GM21367 (cell line): Measurements from ENCODE around the gene ODAD3.
A peak's percentile ranks its signal among the peaks of the same experiment; 100 is the strongest.

Source experiments
- ATAC-seq: cut with Tn5 transposase; IDR thresholded peaks from one replicate; pipeline ENCODE4 v1.9.1; 2021; ENCODE audit not compliant: unreplicated experiment

Gene ODAD3

GRCh38 chr19:11377756-11378155 lies 57.2 kb downstream of the ODAD3 start:
- ATAC-seq: no peak

- no peak for ATAC-seq
Measured at GRCh38 chr19:11377237-11377636, 57.7 kb downstream of the ODAD3 start.

GRCh38 chr19:11375143-11375948 lies 59.6 kb downstream of the ODAD3 start:
- ATAC-seq: no peak

DNA sequence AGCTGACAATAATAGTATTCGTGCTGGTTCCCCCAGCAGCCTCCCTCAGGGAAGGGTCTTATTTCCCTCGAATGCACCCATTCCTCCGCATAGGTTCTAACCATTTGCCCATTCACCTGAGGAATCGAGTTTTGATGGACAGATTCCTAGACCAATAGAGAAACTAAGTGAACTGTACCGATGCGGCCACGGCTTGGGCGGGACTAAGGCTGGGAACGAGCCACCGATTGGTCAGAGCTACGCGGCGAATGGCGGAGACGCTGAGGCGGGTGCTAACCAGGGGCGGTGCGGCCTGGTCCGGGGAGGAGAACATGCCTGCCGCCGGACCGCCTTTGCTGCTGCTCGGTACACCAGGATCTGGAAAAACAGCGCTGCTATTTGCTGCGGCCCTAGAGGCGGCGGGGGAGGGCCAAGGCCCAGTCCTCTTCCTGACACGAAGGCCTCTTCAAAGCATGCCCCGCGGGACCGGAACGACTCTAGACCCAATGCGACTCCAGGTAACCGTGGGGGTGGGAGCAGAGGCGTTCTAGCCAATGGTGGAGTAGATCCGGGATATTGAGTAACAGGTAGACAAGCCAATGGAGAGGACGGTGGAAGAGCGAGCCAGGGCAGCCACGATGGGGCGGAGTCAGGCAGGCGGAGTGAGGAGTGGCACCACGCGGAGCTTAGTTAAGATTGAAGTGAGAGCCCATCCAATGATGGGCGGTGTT lies 60.3 kb downstream of the ODAD3 start, which contains the start of gene SWSAP1:
SWSAP1 (plus strand) TSS at position 234 of the 710 bp plus-strand sequence; CDS start at position 249, 15 bp downstream.
- ATAC-seq: peak; percentile 78

GRCh38 chr19:11373885-11374432 lies 61.0 kb downstream of the ODAD3 start:
- ATAC-seq: no peak

DNA sequence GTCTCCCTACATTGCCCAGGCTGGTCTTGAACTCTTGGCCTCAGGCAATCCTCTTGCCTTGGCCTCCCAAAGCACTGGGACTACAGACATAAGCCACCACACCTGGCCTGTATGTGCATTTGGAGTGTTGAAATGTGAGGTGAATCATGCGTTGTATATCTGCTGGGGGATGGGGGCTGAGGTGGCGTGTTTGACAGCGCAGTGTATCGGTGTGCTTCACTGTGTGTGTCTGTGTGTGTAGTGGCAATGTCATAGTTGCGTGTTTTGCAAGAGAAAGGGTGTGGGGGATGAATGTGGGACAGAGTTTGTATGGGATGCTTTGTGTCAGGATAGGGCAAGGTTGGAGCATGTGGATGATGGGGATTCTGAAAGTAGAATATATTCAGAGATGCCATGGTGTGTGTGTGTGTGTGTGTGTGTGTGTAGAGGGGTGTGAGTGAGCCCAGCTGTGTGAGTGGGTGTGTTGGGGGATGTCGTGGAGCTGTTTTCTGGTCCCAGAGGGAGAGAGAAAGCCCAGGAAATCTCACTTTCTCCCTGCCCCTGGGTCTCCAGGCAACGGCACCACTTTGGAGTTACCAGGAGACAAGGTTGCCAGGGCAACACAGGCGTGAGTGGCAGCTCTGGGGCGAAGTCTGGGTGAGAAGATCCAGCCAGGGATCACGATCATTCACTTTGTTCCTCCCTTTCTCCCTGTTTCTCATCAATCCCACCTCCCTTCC lies 61.6 kb downstream of the ODAD3 start:
- ATAC-seq: no peak

DNA sequence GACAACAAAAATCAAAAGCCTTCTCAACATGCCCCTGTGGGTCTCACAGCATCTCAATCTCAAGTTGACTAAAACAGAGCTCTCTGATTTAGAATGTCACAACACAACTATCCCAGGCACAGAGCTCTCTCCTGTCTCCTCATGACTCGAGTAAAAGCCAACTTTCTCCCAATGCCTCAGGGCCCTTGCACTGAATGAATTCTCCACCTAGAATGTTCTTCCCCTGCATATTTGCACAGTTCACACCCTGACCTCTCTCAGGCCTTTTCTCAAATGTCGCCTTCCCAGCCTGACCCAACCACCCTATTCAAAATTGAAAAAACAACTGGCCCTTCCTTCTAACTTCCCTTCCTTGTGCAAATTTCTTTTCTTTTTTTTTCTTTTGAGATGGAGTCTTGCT lies 64.2 kb downstream of the ODAD3 start:
- no peak for ATAC-seq
